Stromal cell of bone marrow (primary cell): ENCODE measurements around the gene OLR1.
"Not testable (repeated sequence)": the region's sequence is repeated elsewhere in the genome, so short reads cannot be mapped to it uniquely, and the experiment has no call there.

ENCODE experiments used
- DNase-seq: peaks from one replicate; pipeline ENCODE4 v3.0.0-alpha.2; 2012; ENCODE audit warnings: low read depth

Gene OLR1

GRCh38 chr12:10190558-10191388 is 18.8 kb upstream of the OLR1 start:
- DNase-seq: no peak

GRCh38 chr12:10189653-10190052 is 17.7 kb upstream of the OLR1 start:
- no peak for DNase-seq

DNA sequence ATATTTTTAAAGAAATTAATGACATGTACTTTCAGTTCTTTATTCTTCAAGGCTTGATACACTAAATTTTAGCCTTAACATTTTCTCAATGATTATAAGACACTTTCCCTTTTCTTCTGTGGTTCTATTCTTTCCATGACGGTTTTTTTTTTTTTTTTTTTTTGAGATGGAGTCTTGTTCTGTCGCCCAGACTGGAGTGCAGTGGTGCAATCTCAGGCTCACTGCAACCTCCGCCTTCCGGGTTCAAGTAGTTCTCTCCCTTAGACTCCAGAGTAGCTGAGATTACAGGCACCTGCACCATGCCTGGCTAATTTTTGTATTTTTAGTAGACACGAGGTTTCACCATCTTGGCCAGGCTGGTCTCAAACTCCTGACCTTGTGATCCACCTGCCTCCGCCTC is 15.0 kb upstream of the OLR1 start:
- not testable (repeated sequence) for DNase-seq

GRCh38 chr12:10186299-10186698 is 14.4 kb upstream of the OLR1 start:
- no peak for DNase-seq

- no peak for DNase-seq
Observed at GRCh38 chr12:10184261-10184843, 12.4 kb upstream of the OLR1 start.

DNA sequence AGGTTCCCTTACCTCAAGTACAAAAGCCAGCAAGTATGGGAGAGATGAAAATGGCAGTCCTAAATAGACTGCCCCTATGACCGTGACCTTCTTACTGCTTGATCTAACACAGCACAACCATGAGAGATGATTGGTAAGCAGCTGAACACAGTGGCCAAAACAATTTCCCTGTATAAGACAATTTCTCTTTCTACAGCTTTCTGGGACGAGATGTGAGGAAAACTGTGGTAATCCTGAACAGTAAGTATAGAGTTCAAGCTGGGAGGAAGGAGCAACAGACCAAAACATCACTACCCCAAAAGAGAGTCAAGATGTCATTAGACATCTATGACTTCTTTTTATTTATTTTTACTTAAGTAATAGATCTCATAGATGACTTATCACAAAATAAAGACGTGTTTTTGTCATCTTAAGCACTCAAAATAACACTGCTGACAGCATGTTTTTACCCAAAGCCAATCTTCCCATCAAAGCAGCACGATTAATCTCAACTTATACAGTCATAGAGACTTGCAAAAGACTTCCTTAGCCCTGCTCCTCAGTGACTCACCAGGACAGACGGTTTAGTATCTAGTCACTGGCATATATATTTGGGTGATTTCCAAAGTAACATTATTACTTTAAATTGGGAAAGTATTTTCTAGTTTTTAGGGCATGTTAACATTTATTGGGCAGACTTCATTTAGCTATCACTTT is 10.6 kb upstream of the OLR1 start:
- DNase-seq: peak; percentile 60

DNA sequence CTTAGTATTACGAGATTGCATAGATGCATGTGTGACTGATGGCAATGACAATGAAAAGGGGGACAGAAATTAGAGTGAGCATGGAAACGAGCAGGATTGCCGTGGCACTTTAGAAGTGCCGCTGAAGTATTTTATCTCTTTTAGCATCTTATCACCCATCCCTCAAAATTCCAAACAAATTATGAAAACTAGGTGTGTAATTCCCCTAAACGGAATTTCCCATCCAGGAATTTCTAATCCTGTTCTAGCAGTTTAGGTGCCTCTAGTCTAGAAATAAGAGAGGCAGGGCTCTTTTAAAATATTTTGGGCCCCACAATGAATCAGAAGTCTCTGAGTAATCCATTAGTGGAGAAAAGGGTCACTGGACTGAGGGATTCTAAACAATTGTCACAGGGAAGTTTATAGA is 7.8 kb upstream of the OLR1 start:
- no peak for DNase-seq

DNA sequence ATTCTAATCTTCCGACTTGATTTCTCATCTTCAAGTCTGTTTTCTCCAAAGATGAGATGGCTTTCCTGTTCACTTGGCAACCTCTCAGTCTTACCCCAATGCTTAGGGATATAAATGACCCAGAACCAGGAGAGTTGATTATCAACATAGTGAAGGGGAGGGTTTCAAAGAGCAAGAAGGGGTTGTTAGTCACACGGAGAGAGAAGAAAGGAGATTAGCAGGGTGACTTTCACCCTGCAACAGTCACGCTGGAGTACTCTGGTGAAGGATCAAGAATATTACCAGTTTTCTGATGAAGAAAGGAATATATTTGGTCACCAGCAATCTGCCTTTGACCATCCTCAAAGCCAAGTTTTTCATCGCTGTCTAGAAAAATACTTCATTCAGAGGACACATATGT is 6.9 kb upstream of the OLR1 start, which contains the start of gene TMEM52B:
TMEM52B (plus strand) TSS at position 212 of the 400 bp plus-strand sequence. CDS start 543 bp downstream, outside the sequence.
- no peak for DNase-seq

GRCh38 chr12:10175846-10176636 is 4.1 kb upstream of the OLR1 start:
- DNase-seq: no peak

DNA sequence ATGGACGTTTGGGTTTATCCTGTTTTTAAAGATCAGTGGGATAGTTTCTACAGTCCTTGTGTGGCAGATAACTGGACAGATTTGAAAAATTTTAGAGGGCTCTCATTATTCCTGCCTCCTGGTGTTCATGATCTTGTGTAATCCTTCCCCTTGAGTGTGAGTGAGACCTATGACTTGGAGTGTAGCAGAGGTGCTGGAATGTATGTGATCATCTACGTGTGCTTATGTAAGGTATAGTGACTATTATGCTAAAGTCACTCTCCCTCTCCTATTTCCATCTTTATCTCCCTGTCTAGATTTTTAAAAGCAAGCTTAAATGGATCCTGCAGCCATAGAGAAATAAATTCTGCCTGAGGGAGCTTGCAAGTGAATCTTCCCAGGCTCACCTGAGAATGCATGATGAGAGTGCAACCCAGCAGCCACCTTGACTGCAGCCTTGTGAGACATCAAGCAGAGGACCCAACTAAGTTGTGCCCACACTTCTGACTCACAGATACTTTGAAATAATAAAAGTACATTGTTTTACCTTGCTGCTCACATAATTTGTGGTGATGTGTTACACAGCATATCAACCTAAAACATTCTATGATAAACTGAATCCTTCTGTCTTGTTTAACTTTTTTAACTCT is 3.2 kb upstream of the OLR1 start:
- DNase-seq: no peak

DNA sequence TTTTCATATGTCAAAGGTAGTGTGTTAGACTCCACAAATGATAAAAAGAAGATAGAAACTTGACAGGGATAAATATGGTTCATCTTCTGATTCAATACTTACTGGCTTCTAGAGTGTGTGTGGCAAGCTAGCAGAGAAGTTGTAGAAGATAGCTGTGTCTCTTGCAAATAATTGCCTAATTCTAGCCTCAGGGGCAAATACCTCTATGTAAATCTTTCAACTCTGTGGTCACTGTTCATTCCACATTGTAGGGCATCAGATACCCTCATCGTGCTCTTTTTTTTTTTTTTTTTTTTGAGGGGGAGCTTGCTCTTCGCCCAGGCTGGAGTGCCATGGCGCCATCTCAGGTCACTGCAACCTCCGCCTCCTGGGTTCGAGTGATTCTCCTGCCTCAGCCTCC is 1.7 kb downstream of the OLR1 start:
- DNase-seq: no peak

GRCh38 chr12:10169104-10169503 is 2.8 kb downstream of the OLR1 start:
- no peak for DNase-seq

DNA sequence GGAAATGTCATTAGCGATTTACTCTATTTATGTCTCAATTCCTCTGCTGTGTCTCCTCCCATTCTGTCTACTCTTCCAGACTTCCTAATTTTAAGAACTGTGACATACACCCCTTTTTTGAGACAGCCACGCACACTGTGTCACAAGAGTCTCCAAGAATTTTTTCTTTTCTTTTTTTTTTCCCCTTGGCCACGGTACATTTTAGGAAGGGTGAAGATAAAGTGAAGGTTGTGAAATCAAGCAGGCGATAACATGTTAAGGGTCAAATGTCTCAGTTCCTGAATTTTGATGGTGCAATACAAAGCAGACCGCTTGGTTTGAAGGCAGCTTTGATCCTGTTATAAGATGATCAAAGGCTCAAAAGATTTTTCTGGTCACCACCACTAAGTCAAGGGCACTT is 4.3 kb downstream of the OLR1 start:
- DNase-seq: no peak

GRCh38 chr12:10165421-10165820 is 6.5 kb downstream of the OLR1 start:
- no peak for DNase-seq

DNA sequence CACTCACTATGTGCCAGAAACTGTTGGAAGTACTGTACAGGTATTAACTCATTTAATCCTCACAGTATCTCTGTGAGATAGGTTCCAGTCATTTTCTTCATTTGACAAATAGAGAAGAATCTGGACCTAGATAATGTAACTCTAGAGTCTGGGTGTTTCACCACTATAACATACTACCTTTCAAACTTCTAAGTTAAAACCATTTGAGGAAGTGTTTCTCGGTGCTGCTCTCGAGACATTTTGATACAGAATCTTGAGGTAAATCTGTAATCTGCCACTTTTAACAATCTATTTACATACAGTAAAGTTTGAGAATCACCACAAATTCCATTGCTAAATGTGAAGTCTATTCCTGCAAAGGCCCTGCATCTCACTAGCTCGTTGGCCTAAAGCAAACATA is 8.8 kb downstream of the OLR1 start:
- DNase-seq: no peak

DNA sequence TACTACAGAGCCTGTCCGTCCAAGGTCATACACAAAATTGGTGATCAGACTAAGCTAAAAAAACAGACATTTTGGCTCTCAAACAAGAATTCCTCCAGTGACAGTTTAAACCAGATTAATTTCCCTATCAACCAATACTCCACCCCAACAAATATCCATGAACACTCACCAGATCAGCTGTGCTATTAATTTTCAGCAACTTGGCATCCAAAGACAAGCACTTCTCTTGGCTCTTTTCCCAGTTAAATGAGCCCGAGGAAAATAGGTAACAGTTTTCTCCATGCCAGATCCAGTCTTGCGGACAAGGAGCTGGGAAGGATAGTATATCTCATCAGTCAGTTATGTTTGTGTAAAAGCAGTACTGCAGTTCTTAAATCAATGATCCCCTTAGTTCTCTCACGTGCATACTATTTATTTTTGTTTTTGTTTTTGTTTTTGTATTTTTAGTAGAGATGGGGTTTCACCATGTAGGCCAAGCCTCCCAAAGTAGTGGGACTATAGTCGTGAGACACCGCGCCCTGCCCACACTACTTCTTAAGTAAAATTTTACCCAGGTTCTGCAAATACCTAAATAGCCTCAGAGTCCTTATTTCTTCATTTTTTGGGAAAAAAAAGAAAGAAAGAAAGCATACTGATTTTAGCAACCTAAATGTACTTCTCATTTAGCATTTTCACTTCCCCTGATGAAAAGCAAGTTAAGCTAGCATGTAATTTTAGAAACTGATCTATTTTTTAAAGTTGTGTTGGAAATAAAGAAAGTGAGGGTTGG is 11.1 kb downstream of the OLR1 start:
- no peak for DNase-seq

- no peak for DNase-seq
Observed at GRCh38 chr12:10159280-10159679, 12.7 kb downstream of the OLR1 start.

- DNase-seq: no peak
Observed at GRCh38 chr12:10158406-10158805, 13.5 kb downstream of the OLR1 start.

- DNase-seq: no peak
Observed at GRCh38 chr12:10155966-10156365, 16.0 kb downstream of the OLR1 start.

- no peak for DNase-seq
Observed at GRCh38 chr12:10154145-10154496, 17.8 kb downstream of the OLR1 start.
